Neuronal stem cell (in vitro differentiated cells): ENCODE data around the gene VNN1.

Experiments
- DNase-seq: peaks from one replicate; pipeline ENCODE4 v3.0.0-alpha.2; 2013; ENCODE audit warnings: low spot score
- H2AFZ ChIP-seq: one replicate; pipeline ENCODE4 v1.6.1; 2013; ENCODE audit warnings: mild to moderate bottlenecking, low read length, inconsistent platforms
- H2AK5ac ChIP-seq: 2 replicates; pipeline ENCODE4 v1.6.1; 2013; ENCODE audit warnings: low read depth, mild to moderate bottlenecking, inconsistent platforms, low read length, moderate library complexity, mixed read lengths
- H2BK120ac ChIP-seq: 2 replicates; pipeline ENCODE4 v1.6.1; 2013; ENCODE audit warnings: low read depth, mild to moderate bottlenecking, inconsistent platforms, low read length, moderate library complexity, mixed read lengths
- H2BK12ac ChIP-seq: one replicate; pipeline ENCODE4 v1.6.1; 2013; ENCODE audit warnings: low read length, inconsistent platforms
- H2BK15ac ChIP-seq: 2 replicates; pipeline ENCODE4 v1.6.1; 2013; ENCODE audit warnings: mild to moderate bottlenecking, low read length, inconsistent platforms, mixed read lengths
- H2BK5ac ChIP-seq: one replicate; pipeline ENCODE4 v1.6.1; 2013; ENCODE audit warnings: inconsistent platforms, mild to moderate bottlenecking, low read length, moderate library complexity
- H3K14ac ChIP-seq: one replicate; pipeline ENCODE4 v1.6.1; 2013; ENCODE audit warnings: low read length, inconsistent platforms
- H3K18ac ChIP-seq: 2 replicates; pipeline ENCODE4 v1.6.1; 2013; ENCODE audit warnings: low read length, inconsistent platforms
- H3K23ac ChIP-seq: 2 replicates; pipeline ENCODE4 v1.6.1; 2013; ENCODE audit warnings: low read depth, mild to moderate bottlenecking, mixed read lengths, low read length, inconsistent platforms; ENCODE audit not compliant: poor library complexity
- H3K27ac ChIP-seq: replicated peaks from 3 replicates; pipeline ENCODE4 v1.5.1; 2013; ENCODE audit warnings: low read length, inconsistent platforms
- H3K27me3 ChIP-seq, 3 experiments: 2 replicates each; pipeline ENCODE4 v1.6.1; 2013; ENCODE audit warnings: low read length in 3 of 3, mild to moderate bottlenecking in 2 of 3, inconsistent platforms in 1 of 3, low read depth in 1 of 3, mixed read lengths in 1 of 3, moderate library complexity in 1 of 3; ENCODE audit not compliant: control insufficient read depth in 3 of 3, insufficient read depth in 3 of 3
- H3K36me3 ChIP-seq, 2 donors: replicated peaks in 1 of 2; 2 replicates each; pipeline ENCODE4 v1.6.1; 2013; ENCODE audit warnings: low read length in 2 of 2; ENCODE audit not compliant: control insufficient read depth in 2 of 2, insufficient read depth in 2 of 2
- H3K4ac ChIP-seq: 2 replicates; pipeline ENCODE4 v1.6.1; 2013; ENCODE audit warnings: inconsistent platforms, mild to moderate bottlenecking, low read length, moderate library complexity
- H3K4me1 ChIP-seq, 2 donors: 1 replicate in 1 of 2; 2 replicates in 1 of 2; pipeline ENCODE4 v1.6.1; 2013; ENCODE audit warnings: low read length in 2 of 2, low read depth in 1 of 2; ENCODE audit not compliant: control insufficient read depth in 2 of 2, insufficient read depth in 1 of 2
- H3K4me2 ChIP-seq: one replicate; pipeline ENCODE4 v1.6.1; 2013; ENCODE audit warnings: mild to moderate bottlenecking, low read length, inconsistent platforms; ENCODE audit not compliant: insufficient read depth, poor library complexity, severe bottlenecking
- H3K4me3 ChIP-seq, 2 donors: 2 replicates each; pipeline ENCODE4 v1.5.1; 2013; ENCODE audit warnings: low read length in 2 of 2, mild to moderate bottlenecking in 2 of 2, inconsistent platforms in 1 of 2, moderate library complexity in 1 of 2
- H3K79me1 ChIP-seq: one replicate; pipeline ENCODE4 v1.6.1; 2013; ENCODE audit warnings: low read depth, mild to moderate bottlenecking, inconsistent platforms, low read length, moderate library complexity
- H3K9ac ChIP-seq: one replicate; pipeline ENCODE4 v1.6.1; 2013; ENCODE audit warnings: mild to moderate bottlenecking, low read depth, low read length, inconsistent platforms; ENCODE audit not compliant: poor library complexity
- H3K9me3 ChIP-seq, 2 donors: replicated peaks in 1 of 2; 2 replicates each; pipeline versions ENCODE3 to v1.6.1; 2013; ENCODE audit warnings: low read length in 2 of 2, mild to moderate bottlenecking in 2 of 2, inconsistent platforms in 1 of 2, low read depth in 1 of 2, mixed read lengths in 1 of 2, moderate library complexity in 1 of 2; ENCODE audit not compliant: control insufficient read depth in 2 of 2, insufficient read depth in 1 of 2
- H4K8ac ChIP-seq: one replicate; pipeline ENCODE4 v1.6.1; 2013; ENCODE audit warnings: low read depth, mild to moderate bottlenecking, inconsistent platforms, low read length, moderate library complexity
- H4K91ac ChIP-seq: one replicate; pipeline ENCODE4 v1.6.1; 2013; ENCODE audit warnings: low read length, low read depth, mild to moderate bottlenecking, inconsistent platforms; ENCODE audit not compliant: poor library complexity
- WGBS, 2 donors: extraction: QIAGEN DNeasy Blood & Tissue Kit; methylation state at CpG; one replicate each; pipeline ENCODE4 v1.1.7; 2013; ENCODE audit warnings: missing lambda C conversion rate in 2 of 2, mixed read lengths in 1 of 2; ENCODE audit not compliant: insufficient read length in 2 of 2, insufficient replicate concordance in 1 of 2; ENCODE audit errors: extremely low coverage in 2 of 2; 5-methylcytosine and 5-hydroxymethylcytosine counted together

The VNN1 gene

GRCh38 chr6:132687306-132687705 is 26.5 kb downstream of the VNN1 start:
- H3K14ac ChIP-seq: no peak overlapping the region
- H3K79me1 ChIP-seq: no peaks in the 10 kb centered on the region
- H2BK5ac ChIP-seq: no peak overlapping the region
- no peak overlapping the region for H3K18ac ChIP-seq
- no peak overlapping the region for H2BK120ac ChIP-seq
- no peak overlapping the region for H3K4me2 ChIP-seq
- WGBS, 2 donors: no CpG with 5 or more reads among the region's 5 CpGs
- H3K27ac ChIP-seq: no peak overlapping the region
- no peaks in the 10 kb centered on the region for H3K4me1 ChIP-seq
- H2AK5ac ChIP-seq: no peak overlapping the region
- H3K36me3 ChIP-seq: no peaks in the 10 kb centered on the region
- H3K27me3 ChIP-seq: peaks cover 0 to 2% (median 0%) of the 10 kb centered on the region in 3 experiments
- no peak overlapping the region for H3K4me3 ChIP-seq
- no peak for DNase-seq
- no peak overlapping the region for H2BK12ac ChIP-seq
- H3K23ac ChIP-seq: no peak overlapping the region
- no peak overlapping the region for H3K9ac ChIP-seq
- H4K91ac ChIP-seq: no peak overlapping the region
- H4K8ac ChIP-seq: no peak overlapping the region
- no peak overlapping the region for H2AFZ ChIP-seq
- no peak overlapping the region for H2BK15ac ChIP-seq
- no peaks in the 10 kb centered on the region for H3K9me3 ChIP-seq
- no peak overlapping the region for H3K4ac ChIP-seq

GRCh38 chr6:132686531-132686930 is 27.3 kb downstream of the VNN1 start:
- H2BK15ac ChIP-seq: no peak overlapping the region
- H3K4ac ChIP-seq: no peak overlapping the region
- no peaks in the 10 kb centered on the region for H3K36me3 ChIP-seq
- no peak overlapping the region for H2BK5ac ChIP-seq
- H3K9ac ChIP-seq: no peak overlapping the region
- no peak overlapping the region for H4K91ac ChIP-seq
- no peak overlapping the region for H2AFZ ChIP-seq
- no peak for DNase-seq
- H3K27ac ChIP-seq: no peak overlapping the region
- H2AK5ac ChIP-seq: no peak overlapping the region
- H3K9me3 ChIP-seq: no peaks in the 10 kb centered on the region
- no peak overlapping the region for H2BK120ac ChIP-seq
- no peak overlapping the region for H3K14ac ChIP-seq
- WGBS, 2 donors: no CpG with 5 or more reads among the region's 3 CpGs
- no peak overlapping the region for H4K8ac ChIP-seq
- no peak overlapping the region for H2BK12ac ChIP-seq
- H3K4me3 ChIP-seq: no peak overlapping the region
- H3K4me2 ChIP-seq: no peak overlapping the region
- peaks cover 0 to 2% (median 0%) of the 10 kb centered on the region in 3 experiments for H3K27me3 ChIP-seq
- no peaks in the 10 kb centered on the region for H3K4me1 ChIP-seq
- no peaks in the 10 kb centered on the region for H3K79me1 ChIP-seq
- no peak overlapping the region for H3K23ac ChIP-seq
- no peak overlapping the region for H3K18ac ChIP-seq

- Histone ChIP-seq H3K27me3 (no peaks in the 10 kb centered on the region), H3K4ac (no peak overlapping the region), H3K9ac (no peak overlapping the region), H2BK120ac (no peak overlapping the region), H3K18ac (no peak overlapping the region), H2BK15ac (no peak overlapping the region), H3K27ac (no peak overlapping the region), H3K14ac (no peak overlapping the region), H2AFZ (no peak overlapping the region), H3K4me1 (no peaks in the 10 kb centered on the region), H3K36me3 (no peaks in the 10 kb centered on the region), H4K91ac (no peak overlapping the region), H2BK12ac (no peak overlapping the region), H4K8ac (no peak overlapping the region), H3K9me3 (no peaks in the 10 kb centered on the region), H3K23ac (no peak overlapping the region), H2BK5ac (no peak overlapping the region), H2AK5ac (no peak overlapping the region), H3K4me3 (no peak overlapping the region), H3K79me1 (no peaks in the 10 kb centered on the region), H3K4me2 (no peak overlapping the region)
- no CpG with 5 or more reads among the region's 3 CpGs for WGBS, 2 donors
- DNase-seq: no peak
Measured at GRCh38 chr6:132685009-132685408, 28.8 kb downstream of the VNN1 start.

- no peaks in the 10 kb centered on the region for H3K4me1 ChIP-seq
- H4K8ac ChIP-seq: no peak overlapping the region
- H2BK5ac ChIP-seq: no peak overlapping the region
- H2AK5ac ChIP-seq: no peak overlapping the region
- no peak overlapping the region for H3K4me2 ChIP-seq
- no peak overlapping the region for H3K27ac ChIP-seq
- no peak overlapping the region for H2BK120ac ChIP-seq
- H3K23ac ChIP-seq: no peak overlapping the region
- H3K79me1 ChIP-seq: no peaks in the 10 kb centered on the region
- H3K18ac ChIP-seq: no peak overlapping the region
- H3K14ac ChIP-seq: no peak overlapping the region
- no peak overlapping the region for H3K4ac ChIP-seq
- H3K9me3 ChIP-seq: no peaks in the 10 kb centered on the region
- no peak overlapping the region for H2BK15ac ChIP-seq
- no peak overlapping the region for H4K91ac ChIP-seq
- H2BK12ac ChIP-seq: no peak overlapping the region
- no peak for DNase-seq
- no peak overlapping the region for H3K9ac ChIP-seq
- no peak overlapping the region for H2AFZ ChIP-seq
- no peak overlapping the region for H3K4me3 ChIP-seq
- no peaks in the 10 kb centered on the region for H3K27me3 ChIP-seq
- H3K36me3 ChIP-seq: no peaks in the 10 kb centered on the region
- no CpG with 5 or more reads among the region's 6 CpGs for WGBS, 2 donors
Measured at GRCh38 chr6:132684272-132684671, 29.6 kb downstream of the VNN1 start.
